8988T (cell line): Measurements from ENCODE around the gene CAMK1D.
"Not testable (repeated sequence)": the region's sequence is repeated elsewhere in the genome, so short reads cannot be mapped to it uniquely, and the experiment has no call there.

ENCODE experiments used
- DNase-seq: peaks from one replicate; pipeline ENCODE4 v3.0.0; 2011

The CAMK1D gene

DNA sequence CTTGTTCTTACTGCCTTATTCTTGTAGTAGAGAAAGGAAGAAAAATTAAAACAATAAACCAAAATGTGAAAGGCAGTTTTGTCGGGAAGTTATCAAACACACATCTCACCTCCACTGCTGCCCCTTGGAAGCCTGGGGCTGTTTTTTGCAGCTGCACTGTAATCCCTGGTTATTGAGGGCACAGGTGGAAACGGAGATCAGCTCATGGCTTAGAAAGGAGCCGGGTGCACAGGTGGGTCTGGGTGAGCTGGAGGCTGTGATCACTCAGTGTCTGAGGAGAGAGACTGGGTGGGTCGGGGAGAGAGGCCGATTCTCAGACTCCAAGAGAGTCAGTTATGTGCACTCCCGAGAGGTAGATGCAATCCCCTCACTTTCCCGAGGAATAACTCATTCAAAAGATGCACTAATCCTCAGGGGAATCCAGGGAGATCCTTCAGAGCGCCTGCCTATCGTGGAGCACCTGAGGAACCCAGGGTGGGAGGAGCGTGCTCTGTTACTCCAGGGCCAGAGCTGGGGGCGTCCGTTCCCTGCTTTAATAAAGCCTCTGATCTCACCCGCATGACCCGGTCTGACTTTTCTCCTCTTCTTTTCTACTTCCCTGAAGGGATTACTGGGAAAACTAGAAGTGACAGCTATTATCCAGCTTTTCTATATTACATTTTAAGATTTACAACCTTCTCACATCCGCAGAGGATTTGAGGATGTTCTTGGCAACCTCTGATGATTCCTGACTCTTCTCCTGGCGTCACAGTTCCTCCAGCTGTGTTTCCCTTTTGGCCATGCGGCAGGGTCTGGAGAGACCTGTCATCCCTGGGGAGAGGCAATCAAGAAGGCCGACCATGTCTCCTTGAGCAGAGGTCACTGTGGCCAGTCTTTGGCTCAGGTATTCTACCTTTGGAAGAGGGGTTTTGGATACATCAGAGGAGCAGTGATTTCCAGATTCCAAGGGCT is 82.1 kb downstream of the CAMK1D start:
- DNase-seq = no peak

DNA sequence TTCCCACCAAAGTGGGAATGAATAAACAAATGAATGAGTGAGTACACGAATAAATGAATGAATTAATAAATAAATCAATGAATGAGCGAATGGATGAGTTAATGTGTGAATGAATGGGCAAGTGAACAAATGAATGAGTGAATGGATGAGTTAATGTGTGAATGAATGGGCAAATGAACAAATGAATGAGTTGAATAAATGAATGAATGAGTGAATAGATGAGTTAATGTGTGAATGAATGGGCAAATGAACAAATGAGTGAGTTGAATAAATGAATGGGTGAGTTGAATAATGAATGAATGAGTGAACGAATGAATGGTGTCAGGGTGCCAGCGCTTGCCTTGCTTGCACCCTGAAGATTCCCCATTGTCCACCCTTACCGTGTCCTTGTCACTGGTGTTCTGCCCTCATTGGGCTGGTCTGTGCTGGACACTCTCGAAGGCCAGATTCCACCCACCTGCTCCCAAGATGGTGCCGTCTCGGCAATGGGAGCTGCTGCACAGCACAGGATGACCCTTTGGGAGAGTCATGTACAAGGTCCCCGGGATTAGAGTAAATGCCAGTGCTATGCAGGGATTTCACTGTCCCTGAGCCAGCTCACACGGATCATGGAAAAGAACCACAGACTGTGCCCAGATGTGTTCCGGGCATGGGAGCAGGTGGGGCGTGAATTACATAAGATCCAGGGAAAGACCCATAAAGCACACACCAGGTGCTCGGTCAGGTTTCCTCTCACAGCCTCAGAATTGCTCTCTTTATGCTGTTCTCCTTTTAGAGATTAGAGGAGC is 83.2 kb downstream of the CAMK1D start:
- DNase-seq = no peak

DNA sequence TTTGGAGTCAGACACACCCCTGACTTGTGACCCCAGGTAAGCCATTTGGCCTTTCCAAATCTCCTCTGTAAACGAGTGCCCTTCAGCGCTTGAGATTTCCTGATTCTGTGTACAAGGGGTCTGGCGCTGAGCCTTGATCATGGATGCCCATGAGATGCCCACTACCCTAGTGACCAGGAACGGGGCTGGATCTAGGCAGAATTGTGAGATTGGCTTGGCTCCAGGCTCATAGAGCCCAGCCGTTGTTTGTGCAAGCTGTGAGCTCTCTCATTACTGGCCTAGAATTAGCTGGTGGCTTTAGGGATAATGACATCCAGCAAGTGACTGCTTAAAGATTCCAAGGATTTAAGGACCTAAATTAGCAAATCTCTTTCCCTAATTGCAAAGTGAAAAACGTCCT is 84.9 kb downstream of the CAMK1D start:
- DNase-seq = no peak

GRCh38 chr10:12434677-12435076 is 85.3 kb downstream of the CAMK1D start:
- DNase-seq = not testable (repeated sequence)

DNA sequence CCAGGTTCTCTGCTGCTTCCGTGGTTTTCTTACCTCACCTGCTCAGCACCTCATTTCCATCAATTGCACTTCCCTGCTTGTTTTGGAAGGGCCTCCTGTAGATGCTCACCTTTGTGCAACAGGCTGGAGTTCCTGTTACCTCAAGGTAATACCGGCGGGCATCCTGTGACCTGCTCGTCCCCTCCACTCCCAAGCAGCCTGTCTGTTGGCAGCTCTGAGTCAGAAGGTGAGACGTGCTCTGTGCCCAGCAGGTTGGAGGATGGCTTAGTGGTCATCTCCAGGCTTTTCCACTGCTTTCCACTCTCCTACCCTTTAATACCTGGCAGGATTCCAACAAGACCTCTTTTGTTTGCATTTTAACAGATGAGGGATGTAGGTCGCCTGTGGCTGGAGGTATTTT is 86.0 kb downstream of the CAMK1D start:
- no peak for DNase-seq

DNA sequence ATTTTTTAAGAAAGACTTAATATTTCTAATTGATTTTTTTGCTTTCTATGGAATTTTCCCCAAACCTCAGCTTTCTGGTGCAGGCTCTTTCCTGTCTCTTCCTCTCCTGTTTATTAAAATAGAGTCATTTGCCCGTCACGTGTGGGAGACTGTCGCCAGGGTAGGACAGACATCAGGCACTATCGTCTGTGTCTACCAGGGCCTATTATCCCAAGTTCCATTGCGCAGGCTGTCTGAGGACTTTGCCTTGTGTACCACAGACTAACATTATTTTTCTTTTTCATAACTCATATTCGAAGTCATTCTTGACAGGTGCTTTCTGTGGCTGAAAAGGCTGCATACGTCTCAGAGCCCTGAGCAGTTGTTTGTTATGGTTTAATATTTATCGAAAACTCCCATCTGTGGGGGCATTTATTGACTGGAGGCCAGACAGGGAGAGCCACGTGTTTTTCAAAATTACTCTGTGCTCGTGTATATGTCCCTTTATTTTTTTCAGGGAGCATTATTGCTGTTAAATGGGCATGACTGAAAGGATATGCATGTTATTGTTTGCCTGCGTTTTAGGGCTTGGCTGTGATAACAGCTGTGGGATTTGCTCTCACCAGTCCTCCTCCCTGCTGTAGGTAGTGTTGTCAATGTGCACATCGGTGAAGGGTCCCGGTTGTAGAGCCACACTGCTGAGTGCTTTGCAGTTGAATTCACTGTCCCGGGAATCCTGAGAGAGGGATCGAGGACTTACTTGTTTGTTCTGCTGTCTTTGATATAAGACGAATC is 89.8 kb downstream of the CAMK1D start:
- DNase-seq = no peak

DNA sequence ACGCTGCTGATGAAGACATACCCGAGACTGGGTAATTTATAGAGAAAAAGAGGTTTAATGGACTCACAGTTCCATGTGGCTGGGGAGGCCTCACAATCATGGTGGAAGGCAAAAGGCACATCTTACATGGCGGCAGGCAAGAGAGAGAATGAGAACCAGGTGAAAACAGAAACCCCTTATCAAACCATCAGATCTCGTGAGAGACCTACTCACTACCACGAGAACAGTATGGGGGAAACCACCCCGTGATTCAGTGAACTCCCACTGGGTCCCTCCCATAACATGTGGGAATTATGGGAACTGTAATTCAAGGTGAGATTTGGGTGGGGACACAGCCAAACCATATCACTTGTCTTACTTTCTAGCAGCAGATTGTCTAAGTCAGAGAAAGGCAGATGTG is 90.4 kb downstream of the CAMK1D start:
- not testable (repeated sequence) for DNase-seq

DNA sequence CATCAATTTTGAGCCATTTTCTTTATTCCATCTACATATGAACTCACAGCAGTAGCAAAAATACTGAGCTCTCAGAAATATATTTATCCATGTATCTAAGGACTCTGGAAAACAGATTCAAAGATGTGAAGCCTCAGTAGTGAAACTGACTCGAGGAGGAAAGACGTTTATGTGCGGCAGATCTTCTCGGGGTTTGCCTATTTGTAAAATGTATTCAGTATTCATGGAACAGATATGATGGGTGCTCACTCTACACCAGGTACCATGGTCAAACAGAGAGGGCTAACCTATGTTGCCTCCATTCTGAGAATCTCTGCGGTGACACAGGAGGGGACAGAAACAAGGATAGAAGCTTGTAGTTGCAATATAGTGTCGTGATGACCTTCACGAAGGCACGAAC is 93.7 kb downstream of the CAMK1D start:
- no peak for DNase-seq

DNA sequence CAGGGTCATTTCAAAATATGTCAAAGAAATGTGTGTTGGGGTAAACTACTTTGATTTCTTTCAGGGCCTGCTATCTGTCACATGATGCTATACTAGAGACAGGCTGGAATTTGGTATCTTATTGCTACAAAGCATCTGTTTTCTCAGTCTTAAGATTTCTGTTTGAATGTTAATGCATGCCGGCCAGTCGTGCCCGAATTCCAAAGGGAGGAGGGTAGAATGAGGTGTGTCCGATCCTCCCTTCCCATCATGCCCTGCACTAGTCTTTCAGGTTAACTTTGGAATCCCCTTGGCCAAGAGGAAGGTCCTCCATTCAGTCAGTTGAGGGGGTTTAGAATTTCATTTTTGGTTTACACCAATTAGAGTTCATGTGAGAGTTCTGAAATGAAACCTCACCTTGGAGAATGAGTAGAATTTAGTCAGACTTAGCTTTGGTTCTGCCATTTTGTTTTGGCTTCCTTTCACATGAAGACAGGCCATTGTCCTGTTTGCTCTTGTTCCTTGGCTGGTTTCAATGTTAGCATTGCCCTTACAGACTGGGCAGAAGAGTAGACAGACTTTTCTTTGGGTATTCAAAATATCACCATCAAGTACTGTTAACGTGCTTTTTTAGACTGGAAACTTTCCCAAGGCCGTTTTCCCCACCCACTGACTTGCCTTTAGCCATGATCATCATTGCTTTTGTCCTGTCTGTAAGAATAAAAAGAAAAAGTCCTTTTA is 95.8 kb downstream of the CAMK1D start:
- no peak for DNase-seq

- no peak for DNase-seq
Measured at GRCh38 chr10:12445701-12446334, 96.5 kb downstream of the CAMK1D start.

DNA sequence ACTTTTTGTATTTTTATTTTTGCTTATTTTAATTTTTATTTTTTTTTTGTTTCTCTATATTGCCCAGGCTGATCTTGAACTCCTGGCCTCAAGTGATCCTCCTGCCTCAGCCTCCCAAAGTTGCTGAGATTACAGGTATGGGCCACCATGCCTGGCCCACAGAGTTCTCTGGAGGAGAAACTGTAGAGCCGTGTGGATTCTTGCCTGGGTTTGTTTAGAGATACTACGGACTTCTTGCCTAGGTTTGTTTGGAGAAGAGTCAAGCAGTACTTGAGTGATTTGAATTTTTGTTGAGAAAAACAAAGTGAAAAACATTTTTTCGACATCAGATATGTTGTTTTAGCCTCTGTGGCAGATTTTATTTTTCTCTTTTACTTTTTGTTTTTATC is 99.0 kb downstream of the CAMK1D start:
- no peak for DNase-seq

- no peak for DNase-seq
Measured at GRCh38 chr10:12448729-12449391, 99.5 kb downstream of the CAMK1D start.

DNA sequence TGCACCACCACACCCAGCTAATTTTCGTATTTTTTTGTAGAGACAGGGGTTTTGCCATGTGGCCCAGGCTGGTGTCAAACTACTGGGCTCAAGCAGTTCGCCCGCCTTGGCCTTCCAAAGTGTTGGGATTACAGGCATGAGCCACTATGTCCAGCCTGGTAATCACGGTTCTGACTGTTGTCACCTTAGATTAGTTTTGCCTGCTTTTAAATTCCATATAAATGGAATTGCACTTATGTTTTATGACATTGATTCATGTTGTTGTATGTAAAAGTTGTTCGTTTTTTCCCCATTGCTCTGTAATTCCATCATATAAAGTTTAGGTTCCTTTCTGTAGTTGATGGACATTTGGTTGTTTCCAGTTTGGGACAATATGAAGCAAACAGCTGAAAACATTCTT is 106.0 kb downstream of the CAMK1D start:
- DNase-seq = no peak

- no peak for DNase-seq
Measured at GRCh38 chr10:12455766-12456165, 106.4 kb downstream of the CAMK1D start.

- DNase-seq = no peak
Measured at GRCh38 chr10:12459340-12459739, 110.0 kb downstream of the CAMK1D start.

- DNase-seq = no peak
Measured at GRCh38 chr10:12459762-12460161, 110.4 kb downstream of the CAMK1D start.

DNA sequence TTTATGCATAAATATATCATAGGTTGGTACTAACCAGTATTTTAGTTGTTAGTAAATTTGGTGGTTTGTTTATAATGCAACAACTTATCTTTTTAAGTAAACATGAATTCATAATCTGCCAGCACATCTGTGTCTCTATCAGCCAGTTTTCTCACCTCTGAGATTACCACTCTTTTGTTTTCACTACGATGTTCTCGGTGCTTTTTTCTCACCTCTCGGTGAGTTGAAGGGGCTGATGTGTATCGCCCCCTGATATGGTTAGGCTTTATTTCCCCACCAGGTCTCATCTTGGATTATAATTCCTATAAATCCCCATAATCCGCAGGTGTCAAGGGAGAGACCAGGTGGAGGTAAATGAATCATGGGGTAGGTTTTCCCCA is 114.1 kb downstream of the CAMK1D start:
- no peak for DNase-seq

GRCh38 chr10:12465385-12466136 is 116.2 kb downstream of the CAMK1D start:
- no peak for DNase-seq

- no peak for DNase-seq
Measured at GRCh38 chr10:12466704-12467305, 117.5 kb downstream of the CAMK1D start.

- DNase-seq = no peak
Measured at GRCh38 chr10:12469345-12469744, 120.0 kb downstream of the CAMK1D start.
